ENCODE measurements around the gene RAB3GAP2. TPM values are rescaled to one million over a fixed set of nuclear protein-coding genes. Genes with fewer than 3 reads are reported as not detected.

RAB3GAP2 gene
- polyA plus RNA-seq (2013, experiment 1 of 2): 14.0 TPM
- polyA plus RNA-seq (2013, experiment 2 of 2): 14.0 TPM

DNA sequence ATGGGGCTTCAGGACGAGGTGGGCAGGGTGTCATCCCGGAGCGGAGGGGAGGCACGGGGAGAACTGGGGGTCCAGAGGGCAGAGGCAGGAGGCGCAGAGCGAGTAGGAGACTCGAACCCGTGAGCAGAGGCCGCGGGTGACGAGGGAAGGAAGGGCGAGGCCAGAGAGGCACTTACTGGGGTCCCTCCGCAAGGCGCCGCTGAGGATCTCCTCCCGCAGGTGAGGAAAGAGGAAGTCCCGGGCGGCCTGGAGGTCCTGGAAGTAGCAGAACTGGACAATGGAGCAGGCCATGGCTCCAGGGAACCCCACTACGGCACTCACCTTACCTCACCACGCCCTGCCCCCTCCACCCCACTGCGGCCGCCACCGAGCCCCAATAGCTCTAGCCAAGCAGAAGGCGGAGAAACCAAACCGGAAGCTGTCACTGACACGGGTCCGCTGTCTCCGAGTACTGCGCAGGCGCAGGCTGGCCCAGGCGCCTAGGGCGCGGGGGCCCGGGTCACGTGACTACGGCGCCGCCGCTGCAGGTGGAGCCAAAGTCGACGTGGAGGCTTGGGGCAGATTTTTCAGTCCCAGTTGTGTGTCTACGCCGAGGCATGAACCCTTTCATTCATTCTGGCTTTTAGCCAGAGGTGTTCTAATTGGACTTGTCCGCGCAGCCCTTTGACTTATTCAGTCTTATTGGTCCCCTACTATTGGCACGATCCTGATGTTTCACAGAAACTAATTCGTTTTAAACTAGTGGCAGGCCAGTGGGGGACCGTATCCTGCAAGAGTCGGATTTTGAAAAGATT, at the start of gene RAB3GAP2:
TSS of gene RAB3GAP2 (minus strand) at position 407 of the 794 bp plus-strand sequence. CDS start at position 291, 116 bp downstream.
- Histone ChIP-seq H3K14ac (ENCODE audit: low read length) (no peak within 1 kb of the TSS), H3K4me2 (ENCODE audit: insufficient read depth, low read length, poor library complexity, severe bottlenecking) (peak within 1 kb of the TSS; percentile 80), H3K18ac (ENCODE audit: low read length) (peak within 1 kb of the TSS; percentile 78), H3K27me3 (ENCODE audit: control insufficient read depth in 3 of 3, insufficient read depth in 3 of 3, low read depth in 1 of 3, low read length in 3 of 3) (no peaks in the 10 kb centered on the region), H3K4ac (ENCODE audit: low read length) (no peak within 1 kb of the TSS), H3K9me3 (replicated peaks in 1 of 2; ENCODE audit: control insufficient read depth in 2 of 2, insufficient read depth in 1 of 2, low read depth in 1 of 2, low read length in 2 of 2) (no peaks in the 10 kb centered on the region), H3K36me3 (replicated peaks in 1 of 2; ENCODE audit: control insufficient read depth in 2 of 2, insufficient read depth in 2 of 2, low read length in 2 of 2) (peaks cover 3 to 29% of the 10 kb centered on the region in 2 donors), H2AFZ (ENCODE audit: low read length) (peak within 1 kb of the TSS; percentile 90), H3K23ac (ENCODE audit: low read depth, low read length, poor library complexity) (peak within 1 kb of the TSS; percentile 81), H2AK5ac (ENCODE audit: low read depth, low read length) (peak within 1 kb of the TSS; percentile 53), H3K4me1 (ENCODE audit: control insufficient read depth in 2 of 2, insufficient read depth in 1 of 2, low read depth in 1 of 2, low read length in 2 of 2) (peaks cover 4 to 6% of the 10 kb centered on the region in 2 donors), H2BK120ac (ENCODE audit: low read depth, low read length) (no peak within 1 kb of the TSS), H2BK5ac (ENCODE audit: low read length) (peak within 1 kb of the TSS; percentile 33), H3K79me1 (ENCODE audit: low read depth, low read length) (peaks cover 2% of the 10 kb centered on the region), H4K91ac (ENCODE audit: low read depth, low read length, poor library complexity) (no peak within 1 kb of the TSS), H2BK12ac (ENCODE audit: low read length) (no peak within 1 kb of the TSS), H2BK15ac (ENCODE audit: low read length) (peak within 1 kb of the TSS; percentile 22), H3K27ac (replicated peaks; ENCODE audit: low read length) (peak within 1 kb of the TSS; percentile 81), H4K8ac (ENCODE audit: low read depth, low read length) (no peak within 1 kb of the TSS), H3K9ac (ENCODE audit: low read depth, low read length, poor library complexity) (peak within 1 kb of the TSS; percentile 96), H3K4me3 (ENCODE audit: low read length in 2 of 2) (peak within 1 kb of the TSS; percentile 86 to 96)
- WGBS, 2 donors (ENCODE audit: extremely low coverage in 2 of 2, insufficient read length in 2 of 2, insufficient replicate concordance in 1 of 2): no CpG with 5 or more reads among the region's 49 CpGs
- DNase-seq (ENCODE audit: low spot score): peak; percentile 87

GRCh38 chr1:220321758-220322157, 49.5 kb upstream of the RAB3GAP2 start:
- Histone ChIP-seq H2BK15ac (ENCODE audit: low read length) (no peak overlapping the region), H2AFZ (ENCODE audit: low read length) (no peak overlapping the region), H3K27me3 (ENCODE audit: control insufficient read depth in 3 of 3, insufficient read depth in 3 of 3, low read depth in 1 of 3, low read length in 3 of 3) (peaks cover 0 to 7% (median 0%) of the 10 kb centered on the region in 3 experiments), H2BK120ac (ENCODE audit: low read depth, low read length) (no peak overlapping the region), H3K9me3 (replicated peaks in 1 of 2; ENCODE audit: control insufficient read depth in 2 of 2, insufficient read depth in 1 of 2, low read depth in 1 of 2, low read length in 2 of 2) (no peaks in the 10 kb centered on the region), H2BK5ac (ENCODE audit: low read length) (no peak overlapping the region), H3K79me1 (ENCODE audit: low read depth, low read length) (no peaks in the 10 kb centered on the region), H2AK5ac (ENCODE audit: low read depth, low read length) (no peak overlapping the region), H3K27ac (replicated peaks; ENCODE audit: low read length) (no peak overlapping the region), H4K91ac (ENCODE audit: low read depth, low read length, poor library complexity) (no peak overlapping the region), H3K14ac (ENCODE audit: low read length) (no peak overlapping the region), H3K4me1 (ENCODE audit: control insufficient read depth in 2 of 2, insufficient read depth in 1 of 2, low read depth in 1 of 2, low read length in 2 of 2) (no peaks in the 10 kb centered on the region), H3K23ac (ENCODE audit: low read depth, low read length, poor library complexity) (no peak overlapping the region), H2BK12ac (ENCODE audit: low read length) (no peak overlapping the region), H3K36me3 (replicated peaks in 1 of 2; ENCODE audit: control insufficient read depth in 2 of 2, insufficient read depth in 2 of 2, low read length in 2 of 2) (no peaks in the 10 kb centered on the region), H3K4ac (ENCODE audit: low read length) (no peak overlapping the region), H4K8ac (ENCODE audit: low read depth, low read length) (no peak overlapping the region), H3K4me2 (ENCODE audit: insufficient read depth, low read length, poor library complexity, severe bottlenecking) (no peak overlapping the region), H3K4me3 (ENCODE audit: low read length in 2 of 2) (no peak overlapping the region), H3K9ac (ENCODE audit: low read depth, low read length, poor library complexity) (no peak overlapping the region), H3K18ac (ENCODE audit: low read length) (peak overlapping the region; percentile 35)
- no peak for DNase-seq (ENCODE audit: low spot score)
- WGBS, 2 donors (ENCODE audit: extremely low coverage in 2 of 2, insufficient read length in 2 of 2, insufficient replicate concordance in 1 of 2): no CpG with 5 or more reads among the region's 6 CpGs

DNA sequence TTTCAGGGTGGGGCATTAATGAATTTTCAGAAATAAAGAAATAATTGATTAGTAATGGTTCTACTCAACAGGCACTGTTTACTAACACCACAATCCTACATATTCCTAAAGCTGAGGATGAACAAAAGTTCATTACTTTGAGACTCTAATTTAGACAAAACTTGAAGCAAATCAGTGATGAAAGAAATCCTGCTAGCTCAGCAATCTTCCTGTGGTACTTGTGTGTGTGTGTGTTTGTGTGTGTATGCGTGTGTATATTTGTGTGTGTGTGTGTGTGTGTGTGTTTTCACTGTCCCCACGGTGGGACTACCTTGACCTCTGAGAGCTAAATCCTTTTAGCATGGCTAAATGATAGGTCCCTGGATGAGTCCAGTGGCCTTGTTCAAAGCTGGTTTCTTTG, 48.5 kb upstream of the RAB3GAP2 start:
- no peak overlapping the region for H2AFZ ChIP-seq (ENCODE audit: low read length)
- H3K18ac ChIP-seq (ENCODE audit: low read length): no peak overlapping the region
- no peaks in the 10 kb centered on the region for H3K9me3 ChIP-seq (replicated peaks in 1 of 2; ENCODE audit: control insufficient read depth in 2 of 2, insufficient read depth in 1 of 2, low read depth in 1 of 2, low read length in 2 of 2)
- H3K79me1 ChIP-seq (ENCODE audit: low read depth, low read length): no peaks in the 10 kb centered on the region
- no peak overlapping the region for H3K27ac ChIP-seq (replicated peaks; ENCODE audit: low read length)
- no peak overlapping the region for H2BK15ac ChIP-seq (ENCODE audit: low read length)
- no peak overlapping the region for H3K9ac ChIP-seq (ENCODE audit: low read depth, low read length, poor library complexity)
- no peak overlapping the region for H2AK5ac ChIP-seq (ENCODE audit: low read depth, low read length)
- H3K23ac ChIP-seq (ENCODE audit: low read depth, low read length, poor library complexity): no peak overlapping the region
- no CpG with 5 or more reads among the region's 2 CpGs for WGBS, 2 donors (ENCODE audit: extremely low coverage in 2 of 2, insufficient read length in 2 of 2, insufficient replicate concordance in 1 of 2)
- no peak overlapping the region for H3K14ac ChIP-seq (ENCODE audit: low read length)
- H3K4me1 ChIP-seq (ENCODE audit: control insufficient read depth in 2 of 2, insufficient read depth in 1 of 2, low read depth in 1 of 2, low read length in 2 of 2): no peaks in the 10 kb centered on the region
- no peak overlapping the region for H2BK5ac ChIP-seq (ENCODE audit: low read length)
- no peak overlapping the region for H4K91ac ChIP-seq (ENCODE audit: low read depth, low read length, poor library complexity)
- no peak overlapping the region for H4K8ac ChIP-seq (ENCODE audit: low read depth, low read length)
- no peaks in the 10 kb centered on the region for H3K36me3 ChIP-seq (replicated peaks in 1 of 2; ENCODE audit: control insufficient read depth in 2 of 2, insufficient read depth in 2 of 2, low read length in 2 of 2)
- DNase-seq (ENCODE audit: low spot score): no peak
- H3K4me3 ChIP-seq (ENCODE audit: low read length in 2 of 2): no peak overlapping the region
- no peak overlapping the region for H3K4me2 ChIP-seq (ENCODE audit: insufficient read depth, low read length, poor library complexity, severe bottlenecking)
- no peak overlapping the region for H3K4ac ChIP-seq (ENCODE audit: low read length)
- no peak overlapping the region for H2BK12ac ChIP-seq (ENCODE audit: low read length)
- H2BK120ac ChIP-seq (ENCODE audit: low read depth, low read length): no peak overlapping the region
- H3K27me3 ChIP-seq (ENCODE audit: control insufficient read depth in 3 of 3, insufficient read depth in 3 of 3, low read depth in 1 of 3, low read length in 3 of 3): peaks cover 0 to 7% (median 0%) of the 10 kb centered on the region in 3 experiments

DNA sequence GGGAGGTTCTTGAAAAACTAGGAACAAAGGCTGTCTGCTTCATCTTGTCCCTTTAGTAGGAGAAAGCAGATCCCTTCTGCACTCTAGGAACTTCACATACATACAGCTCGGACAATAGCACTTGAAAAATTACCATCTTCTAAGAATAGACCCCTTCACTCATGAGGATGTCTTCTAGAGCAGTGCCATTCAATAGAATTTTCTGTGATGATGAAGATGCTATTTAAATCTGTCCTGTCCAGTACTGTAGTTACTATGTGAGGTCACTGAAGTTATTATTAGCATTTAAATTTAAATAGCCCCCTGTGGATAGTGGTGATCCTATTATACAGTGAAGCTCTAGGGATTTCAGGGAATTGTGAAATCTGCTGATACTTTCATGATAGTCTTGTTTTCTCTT, 46.4 kb upstream of the RAB3GAP2 start:
- no peak overlapping the region for H2BK5ac ChIP-seq (ENCODE audit: low read length)
- peaks cover 0 to 12% (median 0%) of the 10 kb centered on the region in 3 experiments for H3K27me3 ChIP-seq (ENCODE audit: control insufficient read depth in 3 of 3, insufficient read depth in 3 of 3, low read depth in 1 of 3, low read length in 3 of 3)
- H3K14ac ChIP-seq (ENCODE audit: low read length): no peak overlapping the region
- no peak for DNase-seq (ENCODE audit: low spot score)
- no peak overlapping the region for H3K9ac ChIP-seq (ENCODE audit: low read depth, low read length, poor library complexity)
- H3K4me3 ChIP-seq (ENCODE audit: low read length in 2 of 2): no peak overlapping the region
- no peaks in the 10 kb centered on the region for H3K9me3 ChIP-seq (replicated peaks in 1 of 2; ENCODE audit: control insufficient read depth in 2 of 2, insufficient read depth in 1 of 2, low read depth in 1 of 2, low read length in 2 of 2)
- no peak overlapping the region for H2AK5ac ChIP-seq (ENCODE audit: low read depth, low read length)
- no peak overlapping the region for H2AFZ ChIP-seq (ENCODE audit: low read length)
- no peak overlapping the region for H3K4ac ChIP-seq (ENCODE audit: low read length)
- no peak overlapping the region for H3K4me2 ChIP-seq (ENCODE audit: insufficient read depth, low read length, poor library complexity, severe bottlenecking)
- H3K36me3 ChIP-seq (replicated peaks in 1 of 2; ENCODE audit: control insufficient read depth in 2 of 2, insufficient read depth in 2 of 2, low read length in 2 of 2): no peaks in the 10 kb centered on the region
- peaks cover 0 to 2% of the 10 kb centered on the region in 2 donors for H3K4me1 ChIP-seq (ENCODE audit: control insufficient read depth in 2 of 2, insufficient read depth in 1 of 2, low read depth in 1 of 2, low read length in 2 of 2)
- no peak overlapping the region for H2BK15ac ChIP-seq (ENCODE audit: low read length)
- no peak overlapping the region for H3K23ac ChIP-seq (ENCODE audit: low read depth, low read length, poor library complexity)
- no peak overlapping the region for H4K8ac ChIP-seq (ENCODE audit: low read depth, low read length)
- H3K79me1 ChIP-seq (ENCODE audit: low read depth, low read length): no peaks in the 10 kb centered on the region
- no CpG with 5 or more reads among the region's 1 CpG for whole genome bisulfite sequencing, 2 donors (ENCODE audit: extremely low coverage in 2 of 2, insufficient read length in 2 of 2, insufficient replicate concordance in 1 of 2)
- H2BK12ac ChIP-seq (ENCODE audit: low read length): no peak overlapping the region
- no peak overlapping the region for H3K27ac ChIP-seq (replicated peaks; ENCODE audit: low read length)
- no peak overlapping the region for H2BK120ac ChIP-seq (ENCODE audit: low read depth, low read length)
- H4K91ac ChIP-seq (ENCODE audit: low read depth, low read length, poor library complexity): no peak overlapping the region
- H3K18ac ChIP-seq (ENCODE audit: low read length): no peak overlapping the region
